K562 (cell line): ENCODE measurements around the gene ABHD17B. TPM values are rescaled to one million over a fixed set of nuclear protein-coding genes. Genes with fewer than 3 reads are reported as not detected.

ENCODE experiments used
- C11orf30 ChIP-seq: fragments of 450-650 bp; IDR thresholded peaks from 2 replicates; pipeline ENCODE4 v1.6.1; 2016; ENCODE audit warnings: low read depth, mild to moderate bottlenecking
- CHD7 ChIP-seq: fragments of 200-600 bp; sonication (generic); IDR thresholded peaks from one replicate; pipeline ENCODE4 v1.6.1; 2012; ENCODE audit warnings: mild to moderate bottlenecking, low read depth, low read length, inconsistent platforms
- GABPB2 ChIP-seq: fragments of 250-450 bp; sonication (Bioruptor Pico); conservative IDR thresholded peaks from 2 replicates; pipeline ENCODE4 v1.5.1; 2021; ENCODE audit warnings: mild to moderate bottlenecking
- RBM39 ChIP-seq: fragments of 200-400 bp; formaldehyde crosslinking; optimal IDR thresholded peaks from 2 replicates; pipeline ENCODE3; 2018; ENCODE audit warnings: low read depth, low read length
- polyA plus RNA-seq, 8 experiments: library from polyadenylated mRNA; depleted of rRNA in 4 of 8; stranded (reverse) in 5 of 8; unstranded in 3 of 8; fragments of >200 nt; fragmentation: Nextera tagmentation in 2 of 8; fragmentation: Illumina TruSeq in 1 of 8; extraction: Ambion mirVana in 2 of 8; extraction: Trizol in 1 of 8; gene quantifications; 2 replicates each; pipeline versions ENCODE4 v1.2.1 to v1.2.3, GENCODE V29; 2011 to 2014; ENCODE audit warnings: inconsistent platforms in 1 of 8, missing spikeins in 1 of 8
- total RNA-seq, 7 experiments: library from RNA; depleted of rRNA in 6 of 7; stranded (reverse); fragments of >200 nt in 6 of 7; fragmentation: Illumina TruSeq in 2 of 7; extraction: Trizol in 2 of 7; gene quantifications; 2 replicates each; pipeline versions ENCODE4 v1.2.1 to v1.2.3, GENCODE V29; 2011 to 2021; ENCODE audit warnings: low replicate concordance in 1 of 7

The ABHD17B gene
- total and polyA plus RNA-seq, 9 of the 15 experiments (the other 6 are each of a cell fraction or from before 2014, with no cell fraction given) = 1.9 to 13.4 (median 10.1) TPM

- TF ChIP-seq CHD7 = no peak
- TF ChIP-seq GABPB2 (CRISPR knock-in tag) = no peak
- no peak for TF ChIP-seq RBM39
- no peak for TF ChIP-seq C11orf30
Measured at GRCh38 chr9:71850996-71851395, 60.0 kb downstream of the ABHD17B start (continued).
